ENCODE data around the gene MISP.

Gene MISP

DNA sequence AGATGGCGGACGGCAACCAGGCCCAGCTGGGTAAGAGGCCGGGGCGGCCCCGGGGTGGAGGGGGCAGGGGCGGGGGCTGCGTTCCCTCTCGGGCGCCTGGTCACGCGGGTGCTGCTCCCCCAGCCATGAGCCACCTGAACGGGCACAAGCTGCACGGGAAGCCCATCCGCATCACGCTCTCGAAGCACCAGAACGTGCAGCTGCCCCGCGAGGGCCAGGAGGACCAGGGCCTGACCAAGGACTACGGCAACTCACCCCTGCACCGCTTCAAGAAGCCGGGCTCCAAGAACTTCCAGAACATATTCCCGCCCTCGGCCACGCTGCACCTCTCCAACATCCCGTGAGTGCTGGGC is 57.5 kb downstream of the MISP start:
- DNase-seq (ENCODE audit: low read depth, low spot score) = no peak

DNA sequence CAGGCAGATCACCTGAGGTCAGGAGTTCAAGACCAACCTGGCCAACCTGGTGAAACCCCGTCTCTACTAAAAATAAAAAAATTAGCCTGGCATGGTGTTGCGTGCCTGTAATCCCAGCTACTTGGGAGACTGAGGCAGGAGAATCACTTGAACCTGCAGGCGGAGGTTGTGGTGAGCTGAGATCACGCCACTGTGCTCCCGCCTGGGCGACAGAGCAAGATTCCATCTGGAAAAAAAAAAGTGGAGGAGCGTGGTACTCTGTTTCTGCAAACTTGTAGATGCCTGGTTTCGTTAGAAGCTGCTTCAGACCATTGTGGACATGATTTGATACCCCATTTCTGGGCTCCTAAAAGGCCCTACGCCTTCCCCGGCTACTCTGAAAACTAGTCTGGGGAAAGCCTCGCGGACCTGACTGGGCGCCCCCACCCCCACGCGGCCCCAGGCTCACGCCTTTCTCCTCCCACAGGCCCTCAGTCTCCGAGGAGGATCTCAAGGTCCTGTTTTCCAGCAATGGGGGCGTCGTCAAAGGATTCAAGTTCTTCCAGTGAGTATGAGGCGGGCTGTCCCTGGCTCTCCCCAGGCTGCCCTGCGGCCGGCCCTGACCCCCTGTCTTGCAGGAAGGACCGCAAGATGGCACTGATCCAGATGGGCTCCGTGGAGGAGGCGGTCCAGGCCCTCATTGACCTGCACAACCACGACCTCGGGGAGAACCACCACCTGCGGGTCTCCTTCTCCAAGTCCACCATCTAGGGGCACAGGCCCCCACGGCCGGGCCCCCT is 59.4 kb downstream of the MISP start:
- DNase-seq (ENCODE audit: low read depth, low spot score) = no peak

- DNase-seq (ENCODE audit: low read depth, low spot score) = no peak
Measured at GRCh38 chr19:810883-811489, 60.1 kb downstream of the MISP start.

DNA sequence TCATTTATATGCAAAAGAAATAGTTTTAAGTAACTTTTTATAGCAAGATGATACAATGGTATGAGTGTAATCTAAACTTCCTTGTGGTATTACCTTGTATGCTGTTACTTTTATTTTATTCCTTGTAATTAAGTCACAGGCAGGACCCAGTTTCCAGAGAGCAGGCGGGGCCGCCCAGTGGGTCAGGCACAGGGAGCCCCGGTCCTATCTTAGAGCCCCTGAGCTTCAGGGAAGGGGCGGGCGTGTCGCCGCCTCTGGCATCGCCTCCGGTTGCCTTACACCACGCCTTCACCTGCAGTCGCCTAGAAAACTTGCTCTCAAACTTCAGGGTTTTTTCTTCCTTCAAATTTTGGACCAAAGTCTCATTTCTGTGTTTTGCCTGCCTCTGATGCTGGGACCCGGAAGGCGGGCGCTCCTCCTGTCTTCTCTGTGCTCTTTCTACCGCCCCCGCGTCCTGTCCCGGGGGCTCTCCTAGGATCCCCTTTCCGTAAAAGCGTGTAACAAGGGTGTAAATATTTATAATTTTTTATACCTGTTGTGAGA is 60.7 kb downstream of the MISP start:
- no peak for DNase-seq (ENCODE audit: low read depth, low spot score)

- DNase-seq (ENCODE audit: low read depth, low spot score) = no peak
Measured at GRCh38 chr19:812049-812746, 61.3 kb downstream of the MISP start.

- DNase-seq (ENCODE audit: low read depth, low spot score) = no peak
Measured at GRCh38 chr19:812747-813218, 61.9 kb downstream of the MISP start.

DNA sequence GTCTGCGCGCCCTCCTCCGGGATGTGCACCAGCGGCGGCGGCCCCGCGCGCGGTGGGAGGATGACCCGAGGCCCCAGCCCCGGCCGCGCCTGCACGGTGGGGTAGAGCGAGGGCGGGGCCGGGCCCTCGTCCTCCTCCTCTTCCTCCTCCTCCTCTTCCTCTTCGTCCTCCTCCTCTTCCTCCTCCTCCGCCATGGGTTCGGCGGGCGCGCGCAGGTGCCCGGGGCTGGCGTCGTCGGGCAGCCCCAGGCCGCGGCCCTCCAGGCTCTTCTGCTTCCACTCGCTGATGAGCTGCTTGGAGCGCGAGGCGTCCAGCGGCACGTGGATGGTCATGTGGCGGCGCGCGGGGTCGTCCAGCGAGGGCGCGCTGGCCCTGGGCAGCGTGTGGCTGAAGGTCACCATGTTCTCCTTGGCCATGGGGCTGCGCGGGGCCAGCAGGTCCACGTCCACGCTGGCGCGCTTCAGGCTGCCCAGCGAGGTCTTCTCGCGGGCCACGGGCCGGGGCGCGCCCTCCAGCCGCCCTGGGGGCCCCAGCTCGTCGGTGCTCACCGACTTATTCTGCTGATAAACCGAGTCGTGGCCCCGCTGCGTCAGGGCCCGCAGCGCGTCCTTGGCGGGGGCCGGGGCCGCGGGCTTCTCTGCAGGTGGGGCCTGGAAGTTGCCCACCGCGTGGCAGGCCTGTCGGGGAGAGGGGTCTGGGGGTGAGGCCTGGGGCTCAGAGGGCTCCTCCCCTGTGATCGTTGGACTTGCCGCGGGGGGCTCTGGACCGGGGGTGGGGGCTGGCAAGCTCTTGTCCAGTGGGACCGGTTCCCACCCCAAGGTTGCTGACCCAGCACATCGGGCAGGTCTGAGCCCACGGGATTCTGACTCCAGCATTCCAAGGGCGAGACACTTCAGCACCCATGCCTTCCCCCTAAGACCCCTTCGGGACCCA is 62.6 kb downstream of the MISP start:
- no peak for DNase-seq (ENCODE audit: low read depth, low spot score)

Measured in astrocyte of the hippocampus (primary cell).